ENCODE results near the gene AKR7A2.

AKR7A2 gene

GRCh38 chr1:19342894-19343616, 31.1 kb upstream of the AKR7A2 start:
- no peak for DNase-seq

DNA sequence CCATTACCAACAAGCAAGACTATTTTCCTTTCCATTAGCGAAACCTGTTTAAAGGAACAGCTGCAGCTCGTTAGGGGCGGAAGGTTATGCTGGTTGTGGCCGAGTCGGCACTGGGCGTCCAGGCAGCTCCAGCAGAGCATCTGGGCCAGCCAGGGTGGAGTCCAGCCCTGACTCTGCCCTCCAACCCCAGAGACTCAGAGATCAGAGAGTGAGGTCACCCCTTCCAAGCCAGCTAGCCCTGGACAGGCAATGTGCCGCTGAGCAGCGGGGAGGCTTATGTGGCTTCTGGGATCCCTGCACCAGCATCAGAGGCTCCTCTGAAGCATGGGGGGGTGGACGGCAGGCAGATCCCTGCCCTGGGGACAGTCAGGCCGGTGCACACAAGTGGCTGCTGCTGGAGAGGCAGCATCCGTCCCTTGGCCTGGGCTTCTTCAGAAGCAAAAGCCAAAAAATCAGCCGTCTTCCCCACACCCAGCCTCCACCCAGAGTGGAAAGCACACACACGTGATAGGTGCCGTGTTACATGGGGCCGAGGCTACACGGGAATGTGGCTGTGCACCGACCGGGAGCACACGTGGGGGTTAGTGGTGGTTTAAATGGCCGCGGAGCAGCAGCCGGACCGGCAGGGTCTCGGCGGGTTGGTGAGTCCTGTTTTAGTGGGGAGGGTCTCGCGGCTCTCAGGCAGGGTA, 30.3 kb upstream of the AKR7A2 start:
- no peak for DNase-seq

- DNase-seq: no peak
Measured at GRCh38 chr1:19341201-19342061, 29.5 kb upstream of the AKR7A2 start.

- no peak for DNase-seq
Measured at GRCh38 chr1:19340387-19340937, 28.5 kb upstream of the AKR7A2 start.

DNA sequence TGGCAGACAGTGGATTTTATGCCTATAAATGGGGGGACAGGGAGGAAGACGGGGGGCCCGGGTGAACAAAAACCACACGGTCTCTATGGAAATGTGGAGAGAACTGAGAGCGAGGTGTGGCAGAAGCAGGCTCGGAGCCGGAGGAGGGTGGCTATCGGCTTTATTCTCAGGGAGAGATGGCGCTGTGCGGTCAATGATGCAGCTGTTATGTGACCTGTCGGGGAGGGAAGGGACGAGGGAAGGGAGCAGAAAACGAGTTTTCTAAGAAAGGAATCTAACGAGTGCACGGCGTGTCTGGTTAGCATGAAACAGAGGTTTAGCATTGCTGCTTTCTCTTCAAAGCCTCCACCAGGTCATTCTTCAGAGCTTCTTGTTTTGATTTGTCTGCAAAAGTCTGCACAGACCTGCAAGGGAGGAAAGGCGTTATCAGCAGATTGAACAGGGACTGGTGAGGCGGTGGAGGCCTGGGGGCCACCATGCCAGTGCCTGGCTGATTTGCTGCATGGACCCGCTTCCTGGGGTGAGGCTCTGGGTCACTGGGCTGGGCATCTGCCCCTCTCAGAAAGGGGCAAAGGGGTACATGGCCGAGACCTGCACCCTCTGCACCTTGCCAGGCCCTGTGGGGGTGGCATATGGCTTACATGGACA, 27.4 kb upstream of the AKR7A2 start:
- DNase-seq: no peak

DNA sequence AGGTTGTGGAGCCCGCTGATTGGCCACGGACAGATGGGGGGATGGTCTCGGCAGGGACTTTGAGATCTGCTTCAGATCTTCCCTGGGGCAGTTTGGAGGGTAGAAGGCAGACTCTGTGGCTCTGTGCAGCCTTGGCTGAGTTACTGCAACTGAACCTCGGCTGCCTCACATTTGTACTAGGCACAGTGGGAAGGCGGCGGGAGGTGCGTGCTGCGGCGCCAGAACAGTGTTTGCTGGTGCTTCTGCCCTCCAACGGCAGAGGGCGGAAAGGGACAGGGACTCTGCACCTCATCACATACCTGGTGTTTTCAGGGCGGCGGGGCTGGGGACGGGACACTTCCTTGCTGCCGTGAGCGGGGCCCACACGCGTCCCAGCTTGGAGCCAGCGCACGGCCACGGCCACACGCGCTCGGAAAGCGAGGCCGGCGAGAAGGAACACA, 26.4 kb upstream of the AKR7A2 start:
- DNase-seq: no peak

GRCh38 chr1:19337289-19337688, 25.3 kb upstream of the AKR7A2 start:
- no peak for DNase-seq

- DNase-seq: no peak
Measured at GRCh38 chr1:19336543-19336942, 24.6 kb upstream of the AKR7A2 start.

DNA sequence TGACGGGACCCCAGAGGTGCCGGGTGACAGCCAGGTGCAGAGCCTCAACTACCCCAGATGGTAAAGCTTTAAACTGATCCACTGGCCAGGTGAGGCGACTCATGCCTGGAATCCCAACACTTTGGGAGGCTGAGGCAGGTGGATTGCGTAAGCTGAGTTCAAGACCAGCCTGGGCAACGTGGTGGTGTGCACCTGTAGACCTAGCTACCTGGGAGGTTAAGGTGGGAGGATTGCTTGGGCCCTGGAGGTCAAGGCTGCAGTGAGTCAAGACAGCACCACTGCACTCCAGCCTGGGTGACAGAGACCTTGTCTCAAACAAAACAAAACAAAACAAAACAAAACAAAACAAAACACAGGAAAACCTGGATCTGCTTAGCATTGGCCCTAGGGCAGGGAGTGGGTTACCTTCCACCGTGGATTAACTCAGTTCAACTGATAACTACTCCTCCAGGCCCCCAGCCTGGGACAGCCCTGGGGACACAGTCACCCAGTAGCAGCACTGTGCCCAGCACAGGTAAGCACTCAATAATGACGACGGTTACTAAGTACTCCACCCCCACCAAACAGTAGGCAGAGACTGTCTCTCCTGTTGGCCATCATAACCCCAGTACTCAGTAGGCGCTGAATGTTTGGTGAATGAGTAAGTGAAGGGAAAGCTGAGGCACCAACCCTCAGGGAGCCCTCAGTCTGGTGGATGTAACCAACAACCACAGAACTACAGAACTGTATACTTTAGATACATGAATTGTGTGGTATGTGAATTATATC, 21.8 kb upstream of the AKR7A2 start:
- no peak for DNase-seq

DNA sequence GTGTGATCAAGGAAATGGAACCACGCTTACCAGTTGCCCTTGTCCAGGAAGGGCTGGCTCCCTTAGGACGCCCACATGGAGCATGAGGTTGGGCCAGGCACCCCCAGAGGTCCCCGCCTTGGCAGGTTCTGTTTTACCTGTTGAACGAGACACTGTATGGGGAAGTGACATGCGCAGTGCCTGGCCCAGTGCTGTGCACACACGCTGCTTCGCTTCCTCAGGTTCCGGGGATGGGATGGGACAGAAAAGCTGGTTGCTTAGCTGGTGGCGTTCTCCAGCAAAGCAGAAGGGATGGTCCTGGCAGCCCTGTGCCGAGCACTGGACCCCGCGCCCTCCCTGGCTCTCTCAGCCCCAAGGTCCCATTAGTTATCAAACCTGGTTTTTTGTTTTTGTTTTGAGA, 20.9 kb upstream of the AKR7A2 start:
- no peak for DNase-seq

DNA sequence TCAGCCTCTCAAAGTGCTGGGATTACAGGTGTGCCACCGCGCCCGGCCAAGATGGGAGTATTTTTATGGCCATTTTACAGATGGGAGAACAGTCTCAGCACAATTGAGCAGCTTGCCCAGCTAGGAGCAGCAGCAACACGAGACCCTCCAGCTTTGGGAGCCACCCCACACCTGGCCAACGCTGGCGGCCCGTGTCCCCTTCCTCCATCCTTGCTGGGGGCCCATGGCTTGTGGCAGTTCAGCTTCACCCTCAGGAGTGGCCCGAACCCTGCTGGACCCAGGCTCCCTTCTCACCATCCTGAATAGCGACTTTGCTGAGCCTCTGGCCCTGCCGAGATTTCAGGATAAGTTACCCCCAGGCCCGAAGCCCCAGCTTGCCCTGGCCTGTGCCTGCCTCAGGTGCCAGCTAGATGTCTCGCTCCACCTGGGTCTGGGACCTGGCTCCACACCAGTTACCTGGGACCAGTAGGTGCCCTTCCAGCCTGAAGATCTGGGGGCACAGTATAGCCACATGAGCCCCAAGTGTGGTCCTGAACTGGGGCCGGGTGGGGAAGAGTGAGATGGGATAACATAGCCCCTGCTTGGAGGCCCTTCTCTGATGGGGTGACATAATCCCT, 19.4 kb upstream of the AKR7A2 start:
- DNase-seq: no peak

GRCh38 chr1:19330449-19331135, 18.6 kb upstream of the AKR7A2 start:
- DNase-seq: no peak

- no peak for DNase-seq
Measured at GRCh38 chr1:19329611-19330010, 17.7 kb upstream of the AKR7A2 start.

DNA sequence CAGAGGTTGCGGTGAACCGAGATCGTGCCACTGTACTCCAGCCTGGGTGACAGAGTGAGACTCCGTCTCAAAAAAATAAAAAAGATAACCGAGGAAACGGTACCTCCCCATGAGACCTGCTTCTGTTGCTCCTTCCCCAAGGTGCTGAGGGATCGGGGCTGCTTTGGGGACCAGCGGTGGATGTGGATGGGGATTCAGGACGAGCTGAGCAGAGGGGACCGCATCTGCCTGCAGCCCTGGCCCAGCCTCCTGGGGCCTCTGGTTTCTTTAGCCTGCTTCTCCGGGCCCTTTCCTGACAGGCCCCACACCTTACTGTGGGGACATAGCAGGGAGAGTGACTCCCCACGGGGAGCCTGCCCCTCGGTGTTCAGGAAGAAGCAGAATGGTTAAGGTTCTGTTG, 17.2 kb upstream of the AKR7A2 start:
- DNase-seq: no peak

- no peak for DNase-seq
Measured at GRCh38 chr1:19328486-19328885, 16.5 kb upstream of the AKR7A2 start.

DNA sequence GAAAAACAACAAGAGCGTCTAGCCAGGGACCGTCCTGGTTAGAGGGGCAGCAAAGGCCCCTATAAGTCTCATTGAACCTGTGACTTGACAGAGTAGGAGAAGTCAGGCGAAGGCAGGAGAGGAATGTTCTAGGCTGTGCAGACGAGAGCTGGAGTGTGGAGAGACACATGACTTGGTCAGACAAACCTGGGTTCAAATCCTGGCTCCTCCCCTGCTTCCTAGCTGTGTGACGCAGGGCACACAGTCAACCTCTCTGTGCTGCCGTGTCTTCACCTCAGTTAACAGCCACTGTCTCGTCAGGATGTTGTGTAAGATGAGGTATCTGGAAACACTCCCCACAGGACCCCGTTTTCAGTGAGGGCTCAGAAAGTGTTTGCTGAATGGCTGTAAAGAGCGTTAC, 15.8 kb upstream of the AKR7A2 start:
- DNase-seq: no peak

DNA sequence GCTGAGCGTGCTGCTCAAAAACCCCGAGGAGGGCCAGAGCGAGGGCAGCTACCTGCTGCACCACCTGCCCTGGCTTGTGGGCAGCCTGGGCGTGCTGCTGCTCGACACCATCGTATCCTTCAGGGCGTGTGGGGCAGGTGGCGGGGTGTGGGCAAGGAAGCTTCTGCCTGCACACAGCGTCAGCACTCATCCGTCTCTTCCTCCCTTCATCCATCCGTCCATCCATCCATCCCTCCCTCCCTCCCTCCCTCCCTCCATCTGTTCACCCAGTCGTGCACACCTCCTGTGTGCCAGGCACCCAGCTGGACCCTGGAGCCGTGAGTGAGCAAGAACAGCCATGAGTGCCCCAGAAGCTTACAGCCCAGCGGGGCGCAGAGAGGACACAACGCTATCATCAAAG, 15.4 kb upstream of the AKR7A2 start:
- DNase-seq: no peak

- DNase-seq: no peak
Measured at GRCh38 chr1:19326748-19327065, 14.8 kb upstream of the AKR7A2 start.

DNA sequence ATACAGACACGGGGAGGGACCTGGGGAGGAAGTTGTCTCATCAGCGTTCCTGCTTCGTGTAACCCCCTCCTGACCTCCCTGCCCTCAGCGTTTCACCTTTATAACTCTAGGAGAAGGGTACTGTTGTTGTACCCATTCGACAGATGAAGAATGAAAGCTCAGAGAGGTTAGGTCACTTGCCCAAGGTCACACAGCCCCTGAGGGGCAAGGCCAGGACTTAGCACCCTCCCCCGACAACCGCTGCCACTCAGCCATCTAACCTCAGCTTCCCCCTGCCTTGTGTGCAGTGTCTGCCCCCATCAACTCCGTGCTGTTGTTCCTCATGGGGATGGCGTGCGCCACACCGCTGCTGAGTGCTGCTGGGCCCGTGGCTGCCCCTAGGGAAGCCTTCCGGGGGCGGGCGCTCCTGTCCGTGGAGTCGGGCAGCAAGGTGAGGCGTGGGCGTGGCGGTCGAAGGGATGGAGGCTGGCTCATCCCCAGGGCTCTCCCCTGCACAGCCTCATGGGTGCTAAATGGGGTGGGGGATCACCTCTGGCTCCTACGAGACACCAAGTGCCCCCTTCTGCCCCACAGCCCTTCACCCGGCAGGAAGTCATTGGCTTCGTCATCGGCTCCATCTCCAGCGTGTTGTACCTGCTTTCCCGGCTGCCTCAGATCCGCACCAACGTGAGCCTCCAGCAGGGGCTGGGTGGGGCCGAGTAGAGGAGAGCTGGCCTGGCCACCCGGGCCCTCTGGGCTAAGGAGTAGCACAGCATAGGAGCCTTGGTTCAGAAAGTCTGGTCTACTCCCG, 14.2 kb upstream of the AKR7A2 start:
- no peak for DNase-seq

GRCh38 chr1:19325368-19325957, 13.5 kb upstream of the AKR7A2 start:
- no peak for DNase-seq
